ENCODE data around the gene STAG1.

STAG1 gene

GRCh38 chr3:136698361-136698760, 53.8 kb downstream of the STAG1 start:
- Histone ChIP-seq H2BK5ac (ENCODE audit: low read depth, low read length, poor library complexity) (no peak overlapping the region), H3K14ac (ENCODE audit: low read length) (no peak overlapping the region), H2AFZ (ENCODE audit: insufficient read depth, low read length, poor library complexity) (no peak overlapping the region), H3K79me1 (ENCODE audit: low read length) (no peaks in the 10 kb centered on the region), H3K27ac (ENCODE audit: low read depth, low read length) (no peak overlapping the region), H3K4me3 (ENCODE audit: low read depth, low read length) (no peak overlapping the region), H2BK12ac (ENCODE audit: low read length) (no peak overlapping the region), H3K4me2 (ENCODE audit: low read length) (no peak overlapping the region), H4K12ac (ENCODE audit: low read depth, low read length) (no peak overlapping the region), H2BK120ac (ENCODE audit: insufficient read depth, low read length, poor library complexity) (no peak overlapping the region), H4K8ac (ENCODE audit: low read depth, low read length) (no peak overlapping the region), H3K4me1 (ENCODE audit: control insufficient read depth in 1 of 2, insufficient read depth in 2 of 2, low read length in 2 of 2) (peaks cover 0 to 3% of the 10 kb centered on the region in 2 experiments), H3K27me3 (ENCODE audit: insufficient read depth, low read length) (no peaks in the 10 kb centered on the region), H3K9me3 (ENCODE audit: insufficient read depth, low read depth, low read length) (no peaks in the 10 kb centered on the region), H4K91ac (ENCODE audit: low read depth, low read length) (no peak overlapping the region), H3K23ac (ENCODE audit: low read length) (no peak overlapping the region), H3K36me3 (ENCODE audit: control insufficient read depth in 1 of 2, insufficient read depth in 2 of 2, low read length in 2 of 2) (no peaks in the 10 kb centered on the region), H2AK5ac (ENCODE audit: low read length) (no peak overlapping the region), H3K9ac (ENCODE audit: low read length) (no peak overlapping the region), H3K18ac (ENCODE audit: low read length) (no peak overlapping the region), H3K79me2 (ENCODE audit: control insufficient read depth, insufficient read depth, low read length, poor library complexity) (no peaks in the 10 kb centered on the region), H3K4ac (ENCODE audit: low read depth, low read length) (no peak overlapping the region)
- no CpG with 5 or more reads among the region's 3 CpGs for WGBS (ENCODE audit: extremely low coverage, insufficient coverage, insufficient read length)
- DNase-seq, result peak in 1 of 2 donors; percentile 56

DNA sequence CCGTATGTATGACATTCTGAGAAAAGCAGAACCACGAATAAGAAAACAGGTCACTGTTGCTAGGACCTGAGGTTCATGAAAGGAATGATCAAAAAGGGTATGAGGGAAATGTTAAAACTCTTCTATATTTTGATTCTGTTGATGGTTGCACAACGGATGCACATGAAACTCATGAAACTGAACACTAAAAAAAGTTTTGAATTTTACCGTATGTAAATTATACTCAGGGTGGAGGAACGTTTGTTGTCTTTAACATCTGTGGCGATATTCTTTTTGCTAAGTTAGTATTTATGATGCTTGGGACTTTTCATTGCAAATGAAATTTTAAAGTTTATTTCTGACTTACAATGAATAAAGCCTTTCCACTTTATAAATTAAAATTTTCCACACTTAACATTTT, 55.4 kb downstream of the STAG1 start:
- H3K14ac ChIP-seq (ENCODE audit: low read length), result no peak overlapping the region
- H3K23ac ChIP-seq (ENCODE audit: low read length), result no peak overlapping the region
- H3K9me3 ChIP-seq (ENCODE audit: insufficient read depth, low read depth, low read length), result no peaks in the 10 kb centered on the region
- no peak overlapping the region for H3K27ac ChIP-seq (ENCODE audit: low read depth, low read length)
- no peak overlapping the region for H3K18ac ChIP-seq (ENCODE audit: low read length)
- H2BK120ac ChIP-seq (ENCODE audit: insufficient read depth, low read length, poor library complexity), result no peak overlapping the region
- H4K91ac ChIP-seq (ENCODE audit: low read depth, low read length), result no peak overlapping the region
- H2BK12ac ChIP-seq (ENCODE audit: low read length), result no peak overlapping the region
- no peaks in the 10 kb centered on the region for H3K79me2 ChIP-seq (ENCODE audit: control insufficient read depth, insufficient read depth, low read length, poor library complexity)
- no peak for DNase-seq
- no CpG with 5 or more reads among the region's 6 CpGs for WGBS (ENCODE audit: extremely low coverage, insufficient coverage, insufficient read length)
- H3K9ac ChIP-seq (ENCODE audit: low read length), result no peak overlapping the region
- H4K8ac ChIP-seq (ENCODE audit: low read depth, low read length), result no peak overlapping the region
- H2BK5ac ChIP-seq (ENCODE audit: low read depth, low read length, poor library complexity), result no peak overlapping the region
- no peak overlapping the region for H3K4me3 ChIP-seq (ENCODE audit: low read depth, low read length)
- no peaks in the 10 kb centered on the region for H3K79me1 ChIP-seq (ENCODE audit: low read length)
- no peaks in the 10 kb centered on the region for H3K27me3 ChIP-seq (ENCODE audit: insufficient read depth, low read length)
- H2AFZ ChIP-seq (ENCODE audit: insufficient read depth, low read length, poor library complexity), result no peak overlapping the region
- H3K4me1 ChIP-seq (ENCODE audit: control insufficient read depth in 1 of 2, insufficient read depth in 2 of 2, low read length in 2 of 2), result no peaks in the 10 kb centered on the region
- no peak overlapping the region for H3K4me2 ChIP-seq (ENCODE audit: low read length)
- no peak overlapping the region for H3K4ac ChIP-seq (ENCODE audit: low read depth, low read length)
- H2AK5ac ChIP-seq (ENCODE audit: low read length), result no peak overlapping the region
- H4K12ac ChIP-seq (ENCODE audit: low read depth, low read length), result no peak overlapping the region
- no peaks in the 10 kb centered on the region for H3K36me3 ChIP-seq (ENCODE audit: control insufficient read depth in 1 of 2, insufficient read depth in 2 of 2, low read length in 2 of 2)

GRCh38 chr3:136694321-136694720, 57.9 kb downstream of the STAG1 start:
- Histone ChIP-seq H3K79me2 (ENCODE audit: control insufficient read depth, insufficient read depth, low read length, poor library complexity) (no peaks in the 10 kb centered on the region), H3K79me1 (ENCODE audit: low read length) (no peaks in the 10 kb centered on the region), H4K91ac (ENCODE audit: low read depth, low read length) (no peak overlapping the region), H2AK5ac (ENCODE audit: low read length) (no peak overlapping the region), H2BK120ac (ENCODE audit: insufficient read depth, low read length, poor library complexity) (no peak overlapping the region), H2BK12ac (ENCODE audit: low read length) (no peak overlapping the region), H3K9me3 (ENCODE audit: insufficient read depth, low read depth, low read length) (no peaks in the 10 kb centered on the region), H3K9ac (ENCODE audit: low read length) (no peak overlapping the region), H3K27me3 (ENCODE audit: insufficient read depth, low read length) (no peaks in the 10 kb centered on the region), H3K18ac (ENCODE audit: low read length) (no peak overlapping the region), H3K4me3 (ENCODE audit: low read depth, low read length) (no peak overlapping the region), H3K4me2 (ENCODE audit: low read length) (no peak overlapping the region), H3K36me3 (ENCODE audit: control insufficient read depth in 1 of 2, insufficient read depth in 2 of 2, low read length in 2 of 2) (no peaks in the 10 kb centered on the region), H4K8ac (ENCODE audit: low read depth, low read length) (no peak overlapping the region), H3K14ac (ENCODE audit: low read length) (no peak overlapping the region), H4K12ac (ENCODE audit: low read depth, low read length) (no peak overlapping the region), H2AFZ (ENCODE audit: insufficient read depth, low read length, poor library complexity) (no peak overlapping the region), H3K23ac (ENCODE audit: low read length) (no peak overlapping the region), H2BK5ac (ENCODE audit: low read depth, low read length, poor library complexity) (no peak overlapping the region), H3K4me1 (ENCODE audit: control insufficient read depth in 1 of 2, insufficient read depth in 2 of 2, low read length in 2 of 2) (peaks cover 0 to 3% of the 10 kb centered on the region in 2 experiments), H3K4ac (ENCODE audit: low read depth, low read length) (peak overlapping the region; percentile 21), H3K27ac (ENCODE audit: low read depth, low read length) (no peak overlapping the region)
- no peak for DNase-seq
- no CpG with 5 or more reads among the region's 2 CpGs for WGBS (ENCODE audit: extremely low coverage, insufficient coverage, insufficient read length)

DNA sequence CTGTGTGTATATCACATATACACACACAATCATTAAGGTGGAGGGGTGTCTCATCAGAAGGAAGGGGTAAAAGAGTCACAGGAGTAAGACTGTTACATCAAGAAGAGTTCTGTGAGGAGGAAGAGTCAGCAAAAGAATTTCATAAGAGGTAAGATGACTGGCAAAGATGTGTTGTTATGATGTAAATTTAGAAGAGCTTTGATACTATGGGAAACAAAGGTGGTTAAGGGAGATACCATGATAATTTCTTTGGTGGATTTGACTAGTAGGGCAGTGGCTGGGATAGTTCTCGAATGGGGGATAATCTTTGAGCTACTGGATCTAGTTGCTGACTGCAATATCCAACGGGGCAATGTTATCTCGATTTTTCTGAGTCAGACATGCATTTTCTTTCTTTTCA, 61.6 kb downstream of the STAG1 start:
- H3K4ac ChIP-seq (ENCODE audit: low read depth, low read length), result no peak overlapping the region
- no peaks in the 10 kb centered on the region for H3K27me3 ChIP-seq (ENCODE audit: insufficient read depth, low read length)
- H3K18ac ChIP-seq (ENCODE audit: low read length), result no peak overlapping the region
- H3K4me2 ChIP-seq (ENCODE audit: low read length), result no peak overlapping the region
- H3K79me2 ChIP-seq (ENCODE audit: control insufficient read depth, insufficient read depth, low read length, poor library complexity), result no peaks in the 10 kb centered on the region
- H3K23ac ChIP-seq (ENCODE audit: low read length), result no peak overlapping the region
- no peak overlapping the region for H2BK120ac ChIP-seq (ENCODE audit: insufficient read depth, low read length, poor library complexity)
- no peak overlapping the region for H2BK12ac ChIP-seq (ENCODE audit: low read length)
- no peak overlapping the region for H2BK5ac ChIP-seq (ENCODE audit: low read depth, low read length, poor library complexity)
- no peak overlapping the region for H4K8ac ChIP-seq (ENCODE audit: low read depth, low read length)
- no peak overlapping the region for H2AFZ ChIP-seq (ENCODE audit: insufficient read depth, low read length, poor library complexity)
- H3K79me1 ChIP-seq (ENCODE audit: low read length), result no peaks in the 10 kb centered on the region
- H3K4me3 ChIP-seq (ENCODE audit: low read depth, low read length), result no peak overlapping the region
- H3K36me3 ChIP-seq (ENCODE audit: control insufficient read depth in 1 of 2, insufficient read depth in 2 of 2, low read length in 2 of 2), result no peaks in the 10 kb centered on the region
- no peak for DNase-seq
- H3K9me3 ChIP-seq (ENCODE audit: insufficient read depth, low read depth, low read length), result no peaks in the 10 kb centered on the region
- H2AK5ac ChIP-seq (ENCODE audit: low read length), result no peak overlapping the region
- H4K12ac ChIP-seq (ENCODE audit: low read depth, low read length), result no peak overlapping the region
- H4K91ac ChIP-seq (ENCODE audit: low read depth, low read length), result no peak overlapping the region
- no peak overlapping the region for H3K9ac ChIP-seq (ENCODE audit: low read length)
- no peak overlapping the region for H3K27ac ChIP-seq (ENCODE audit: low read depth, low read length)
- H3K14ac ChIP-seq (ENCODE audit: low read length), result no peak overlapping the region
- H3K4me1 ChIP-seq (ENCODE audit: control insufficient read depth in 1 of 2, insufficient read depth in 2 of 2, low read length in 2 of 2), result peaks cover 0 to 3% of the 10 kb centered on the region in 2 experiments
- WGBS (ENCODE audit: extremely low coverage, insufficient coverage, insufficient read length), result no CpG with 5 or more reads among the region's 3 CpGs

Data from trophoblast cell (in vitro differentiated cells and primary cell).